Suppressor macrophage (primary cell): ENCODE results near the gene RAPGEF1.

Source experiments
- DNase-seq, 4 experiments: peaks; one replicate each; pipeline ENCODE4 v3.0.0-alpha.2; 2020 to 2022

Gene RAPGEF1

GRCh38 chr9:131704988-131705387 lies 34.9 kb downstream of the RAPGEF1 start:
- DNase-seq: no peak

- peak in 1 of 4 experiments; percentile 40 for DNase-seq
These were observed 35.5 kb downstream of the RAPGEF1 start for GRCh38 chr9:131704141-131704983.

- no peak for DNase-seq
These were observed 36.2 kb downstream of the RAPGEF1 start for GRCh38 chr9:131703697-131704096.

GRCh38 chr9:131702911-131703310 lies 37.0 kb downstream of the RAPGEF1 start:
- no peak for DNase-seq

- no peak for DNase-seq
These were observed 38.0 kb downstream of the RAPGEF1 start for GRCh38 chr9:131701789-131702337.

GRCh38 chr9:131701436-131701781 lies 38.5 kb downstream of the RAPGEF1 start:
- no peak for DNase-seq

- DNase-seq: peak; percentile 62 to 91 (median 74)
These were observed 39.0 kb downstream of the RAPGEF1 start for GRCh38 chr9:131700765-131701435.

- DNase-seq: no peak
These were observed 39.8 kb downstream of the RAPGEF1 start for GRCh38 chr9:131700076-131700475.

- no peak for DNase-seq
These were observed 41.3 kb downstream of the RAPGEF1 start for GRCh38 chr9:131698618-131698985.

- peak; percentile 91 to 99 (median 94) for DNase-seq
These were observed 41.8 kb downstream of the RAPGEF1 start for GRCh38 chr9:131697908-131698617.

- no peak for DNase-seq
These were observed 42.8 kb downstream of the RAPGEF1 start for GRCh38 chr9:131697097-131697496.

- DNase-seq: no peak
These were observed 43.9 kb downstream of the RAPGEF1 start for GRCh38 chr9:131695836-131696460.

GRCh38 chr9:131695366-131695765 lies 44.5 kb downstream of the RAPGEF1 start:
- DNase-seq: no peak

GRCh38 chr9:131693651-131694597 lies 46.0 kb downstream of the RAPGEF1 start:
- no peak for DNase-seq

GRCh38 chr9:131692612-131693562 lies 47.0 kb downstream of the RAPGEF1 start:
- DNase-seq: no peak

GRCh38 chr9:131691969-131692611 lies 47.8 kb downstream of the RAPGEF1 start:
- DNase-seq: no peak

GRCh38 chr9:131690941-131691573 lies 48.8 kb downstream of the RAPGEF1 start:
- no peak for DNase-seq

GRCh38 chr9:131690462-131690861 lies 49.4 kb downstream of the RAPGEF1 start:
- no peak for DNase-seq

- no peak for DNase-seq
These were observed 51.5 kb downstream of the RAPGEF1 start for GRCh38 chr9:131688377-131688776.
